OCI-LY7 (cell line): ENCODE results near the gene SPOPL. TPM values are rescaled to one million over a fixed set of nuclear protein-coding genes. Genes with fewer than 3 reads are reported as not detected.

ENCODE experiments used
- BruUV-seq: library from RNA; stranded (reverse); fragments of 400-500 nt; replicated peaks from 2 replicates; lab custom pipeline; 2021; lab: Mats Ljungman, UMichigan
- CTCF ChIA-PET: fragments of 300-600 bp; sonication (Branson Sonifier 250); formaldehyde crosslinking; loops from one replicate; lab custom pipeline; 2022; ENCODE audit warnings: antibody characterized with exemption; ENCODE audit not compliant: unreplicated experiment; lab: Charles Lee
- POLR2A ChIA-PET: fragments of 300-600 bp; sonication (Branson Sonifier 250); formaldehyde crosslinking; loops from one replicate; lab custom pipeline; 2022; ENCODE audit warnings: antibody characterized with exemption; lab: Charles Lee
- DNase-seq: peaks from one replicate; pipeline ENCODE4 v3.0.0-alpha.2; 2015; ENCODE audit warnings: low spot score
- H2AFZ ChIP-seq: fragments of 200-600 bp; sonication (generic), shearing (Covaris generic); 2 replicates; pipeline ENCODE4 v1.6.1; 2014; ENCODE audit warnings: mild to moderate bottlenecking, antibody characterized with exemption, low read length, moderate library complexity
- H3K27ac ChIP-seq: fragments of 200-600 bp; sonication (generic); 2 replicates; pipeline ENCODE4 v1.5.1; 2014; ENCODE audit warnings: mixed run types, low read depth, mild to moderate bottlenecking, moderate library complexity, low read length, inconsistent platforms; ENCODE audit not compliant: poor library complexity, severe bottlenecking
- H3K36me3 ChIP-seq: fragments of 200-600 bp; sonication (generic); 2 replicates; pipeline ENCODE4 v1.6.1; 2014; ENCODE audit warnings: mild to moderate bottlenecking, antibody characterized with exemption, low read length, moderate library complexity, mixed read lengths; ENCODE audit not compliant: insufficient read depth
- H3K4me1 ChIP-seq: fragments of 200-600 bp; sonication (generic); 2 replicates; pipeline ENCODE4 v1.5.1; 2014; ENCODE audit warnings: mild to moderate bottlenecking, low read length; ENCODE audit not compliant: insufficient read depth, poor library complexity, severe bottlenecking
- H3K4me2 ChIP-seq: fragments of 200-600 bp; sonication (generic); 2 replicates; pipeline ENCODE4 v1.6.1; 2014; ENCODE audit warnings: mild to moderate bottlenecking, low read length
- H3K4me3 ChIP-seq: fragments of 200-600 bp; sonication (generic); 2 replicates; pipeline ENCODE4 v1.5.1; 2014; ENCODE audit warnings: mild to moderate bottlenecking, low read depth, low read length; ENCODE audit not compliant: poor library complexity, severe bottlenecking
- H3K79me2 ChIP-seq: fragments of 200-600 bp; sonication (generic); 2 replicates; pipeline ENCODE4 v1.6.1; 2016; ENCODE audit warnings: low read depth, mild to moderate bottlenecking, low read length, moderate library complexity, mixed read lengths; ENCODE audit not compliant: insufficient read depth
- H3K9me2 ChIP-seq: fragments of 200-600 bp; sonication (generic); 2 replicates; pipeline ENCODE4 v1.6.1; 2016; ENCODE audit warnings: mild to moderate bottlenecking, low read length, mixed read lengths; ENCODE audit not compliant: insufficient read depth
- H3K9me3 ChIP-seq: fragments of 200-600 bp; sonication (generic); 2 replicates; pipeline ENCODE4 v1.6.1; 2014; ENCODE audit warnings: mild to moderate bottlenecking, mixed run types, low read length, mixed read lengths
- H4K20me1 ChIP-seq: fragments of 200-600 bp; sonication (generic); 2 replicates; pipeline ENCODE4 v1.6.1; 2014; ENCODE audit warnings: mild to moderate bottlenecking, antibody characterized with exemption, low read length, moderate library complexity, mixed read lengths; ENCODE audit not compliant: insufficient read depth
- EZH2phosphoT487 ChIP-seq: fragments of 200-600 bp; sonication (generic); IDR thresholded peaks from 2 replicates; pipeline ENCODE4 v1.6.1; 2018; ENCODE audit warnings: low read depth, borderline replicate concordance, mild to moderate bottlenecking, mixed run types, antibody characterized with exemption, low read length, moderate library complexity, mixed read lengths
- intact Hi-C: fragments of 100-400 bp; cut with micrococcal nuclease; formaldehyde crosslinking; loops from one replicate; pipeline ENCODE4 v1.10.0; 2022; ENCODE audit not compliant: unreplicated experiment
- total RNA-seq, 2 experiments: library from RNA; depleted of rRNA in 1 of 2; stranded (reverse); fragments of >200 nt in 1 of 2; shearing (Covaris generic) in 1 of 2; gene quantifications; 2 replicates each; pipeline ENCODE4 v1.2.3, GENCODE V29; 2014 to 2022
- TF ChIP-seq, protein P1 (sequence below): fragments of 200-600 bp; sonication (generic); conservative IDR thresholded peaks from 2 replicates; pipeline ENCODE4 v1.5.1; 2014; ENCODE audit warnings: mild to moderate bottlenecking, antibody characterized with exemption, low read length, moderate library complexity, mixed read lengths

Gene SPOPL
- total RNA-seq, 2 experiments from 2014 or later = 11.4 to 18.3 TPM

DNA sequence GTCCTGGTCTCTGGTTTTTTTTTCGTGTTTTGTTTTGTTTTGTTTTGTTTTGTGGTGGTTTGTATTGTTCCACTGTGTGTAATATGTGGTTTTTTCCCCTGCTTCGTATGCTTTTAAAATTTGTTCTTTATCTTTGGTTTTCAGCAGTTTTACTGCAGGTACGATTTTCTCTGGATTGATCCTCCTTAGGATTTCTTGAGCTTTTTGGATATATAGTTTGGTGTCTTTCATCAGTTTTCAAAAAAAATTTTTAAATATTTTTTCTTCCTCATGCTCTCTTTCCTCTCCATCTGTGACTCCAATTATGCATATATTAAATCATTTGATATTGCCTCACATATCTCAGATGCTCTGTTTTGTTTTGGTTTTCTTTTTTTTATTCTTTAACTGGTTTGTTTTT is 78.0 kb downstream of the SPOPL start:
- no peak for DNase-seq
- ChIA-PET CTCF (no interaction called here), POLR2A (interaction anchor here (0.9 to 1.5 kb wide), 6 partner anchors 11 to 79 kb away, joined by 3 read pairs; no protein-coding TSS in a partner anchor)
- Histone ChIP-seq H3K27ac (no peak overlapping the region), H3K79me2 (no peaks in the 10 kb centered on the region), H4K20me1 (no peaks in the 10 kb centered on the region), H3K9me3 (no peaks in the 10 kb centered on the region), H3K4me2 (no peak overlapping the region), H3K4me3 (no peak overlapping the region), H3K9me2 (no peaks in the 10 kb centered on the region), H3K4me1 (no peaks in the 10 kb centered on the region), H3K36me3 (peaks cover under 1% of the 10 kb centered on the region; the same call in 1 of the 2 replicates), H2AFZ (no peak overlapping the region)
- intact Hi-C loops = no loop called here
- BruUV-seq = no TSS peak
- no peak for TF ChIP-seq EZH2phosphoT487
- TF ChIP-seq, protein P1, sequence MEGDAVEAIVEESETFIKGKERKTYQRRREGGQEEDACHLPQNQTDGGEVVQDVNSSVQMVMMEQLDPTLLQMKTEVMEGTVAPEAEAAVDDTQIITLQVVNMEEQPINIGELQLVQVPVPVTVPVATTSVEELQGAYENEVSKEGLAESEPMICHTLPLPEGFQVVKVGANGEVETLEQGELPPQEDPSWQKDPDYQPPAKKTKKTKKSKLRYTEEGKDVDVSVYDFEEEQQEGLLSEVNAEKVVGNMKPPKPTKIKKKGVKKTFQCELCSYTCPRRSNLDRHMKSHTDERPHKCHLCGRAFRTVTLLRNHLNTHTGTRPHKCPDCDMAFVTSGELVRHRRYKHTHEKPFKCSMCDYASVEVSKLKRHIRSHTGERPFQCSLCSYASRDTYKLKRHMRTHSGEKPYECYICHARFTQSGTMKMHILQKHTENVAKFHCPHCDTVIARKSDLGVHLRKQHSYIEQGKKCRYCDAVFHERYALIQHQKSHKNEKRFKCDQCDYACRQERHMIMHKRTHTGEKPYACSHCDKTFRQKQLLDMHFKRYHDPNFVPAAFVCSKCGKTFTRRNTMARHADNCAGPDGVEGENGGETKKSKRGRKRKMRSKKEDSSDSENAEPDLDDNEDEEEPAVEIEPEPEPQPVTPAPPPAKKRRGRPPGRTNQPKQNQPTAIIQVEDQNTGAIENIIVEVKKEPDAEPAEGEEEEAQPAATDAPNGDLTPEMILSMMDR = no peak

GRCh38 chr2:138581909-138582308 is 80.3 kb downstream of the SPOPL start:
- no peak overlapping the region for H3K27ac ChIP-seq
- no peaks in the 10 kb centered on the region for H3K9me2 ChIP-seq
- H2AFZ ChIP-seq = no peak overlapping the region
- H3K9me3 ChIP-seq = no peaks in the 10 kb centered on the region
- intact Hi-C loops = no loop called here
- ChIA-PET POLR2A (no interaction called here), CTCF (no interaction called here)
- no peak overlapping the region for H3K4me2 ChIP-seq
- no peak for DNase-seq
- BruUV-seq = no TSS peak
- H3K4me3 ChIP-seq = no peak overlapping the region
- no peaks in the 10 kb centered on the region; the same call in 1 of the 2 replicates for H3K36me3 ChIP-seq
- no peaks in the 10 kb centered on the region for H3K79me2 ChIP-seq
- H3K4me1 ChIP-seq = no peaks in the 10 kb centered on the region
- no peaks in the 10 kb centered on the region for H4K20me1 ChIP-seq
- TF ChIP-seq, protein P1 = no peak
- no peak for TF ChIP-seq EZH2phosphoT487

GRCh38 chr2:138589663-138590062 is 88.1 kb downstream of the SPOPL start:
- Histone ChIP-seq H3K9me3 (no peaks in the 10 kb centered on the region), H3K9me2 (no peaks in the 10 kb centered on the region), H3K36me3 (no peaks in the 10 kb centered on the region), H4K20me1 (no peaks in the 10 kb centered on the region), H2AFZ (no peak overlapping the region), H3K4me3 (no peak overlapping the region), H3K4me2 (no peak overlapping the region), H3K27ac (no peak overlapping the region), H3K79me2 (no peaks in the 10 kb centered on the region), H3K4me1 (no peaks in the 10 kb centered on the region)
- CTCF ChIA-PET = no interaction called here
- POLR2A ChIA-PET = interaction anchor here (1.4 kb wide), 1 partner anchor 9 kb away, joined by 3 read pairs; no protein-coding TSS in a partner anchor
- TF ChIP-seq EZH2phosphoT487 = no peak
- TF ChIP-seq, protein P1 = no peak
- DNase-seq = no peak
- no TSS peak for BruUV-seq
- intact Hi-C loops = no loop called here
